Spleen (tissue), 7 donors: ENCODE data around the gene SNX9.

Experiments
- POLR2A ChIP-seq, 3 donors: fragments of 450-650 bp; IDR thresholded peaks; one replicate each; pipeline ENCODE4 v1.5.1; 2017; ENCODE audit warnings: antibody characterized with exemption in 3 of 3, mild to moderate bottlenecking in 1 of 3
- POLR2AphosphoS5 ChIP-seq, 3 donors: sonication (generic); formaldehyde crosslinking; IDR thresholded peaks; one replicate each; pipeline ENCODE4 v1.5.1; 2017; ENCODE audit warnings: antibody characterized with exemption in 3 of 3
- TF ChIP-seq, protein P1 (sequence below), 11 experiments: fragments of 200-600 bp in 7 of 11; fragments of 450-650 bp in 4 of 11; sonication (generic) in 4 of 11; IDR thresholded peaks in 8 of 11; conservative IDR thresholded peaks in 3 of 11; 1 replicate in 7 of 11; 2 replicates in 4 of 11; pipeline versions ENCODE4 v1.4.0 to v1.8.0; 2016 to 2021; ENCODE audit warnings: antibody characterized with exemption in 11 of 11, inconsistent platforms in 4 of 11, mild to moderate bottlenecking in 1 of 11
- donor health status: DM: no; HTN: no; CAD: no; lungs with moderate emphysema.
- donor health status: DM: no; HTN: no; CAD: no.
- donor health status: DM: no; HTN: no; CAD: no.

DNA sequence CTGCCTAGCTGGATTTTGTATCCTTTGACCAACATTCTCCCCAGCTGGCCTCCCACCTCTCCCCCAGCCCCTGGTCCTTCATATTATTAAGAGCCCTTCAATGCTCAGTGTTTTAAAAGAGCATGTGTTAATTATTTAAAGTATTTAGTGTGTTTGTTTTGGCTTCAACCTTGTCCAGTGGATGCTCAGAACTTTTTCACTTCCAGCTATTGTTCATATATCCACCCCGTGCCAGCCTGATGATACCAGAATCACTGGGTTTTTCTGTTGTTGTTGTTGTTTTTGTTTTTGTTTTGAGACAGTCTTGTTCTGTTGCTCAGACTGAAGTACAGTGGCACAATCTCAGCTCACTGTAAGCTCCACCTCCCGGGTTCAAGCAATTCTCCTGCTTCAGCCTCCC lies 30.4 kb upstream of the SNX9 start:
- TF ChIP-seq, protein P1, sequence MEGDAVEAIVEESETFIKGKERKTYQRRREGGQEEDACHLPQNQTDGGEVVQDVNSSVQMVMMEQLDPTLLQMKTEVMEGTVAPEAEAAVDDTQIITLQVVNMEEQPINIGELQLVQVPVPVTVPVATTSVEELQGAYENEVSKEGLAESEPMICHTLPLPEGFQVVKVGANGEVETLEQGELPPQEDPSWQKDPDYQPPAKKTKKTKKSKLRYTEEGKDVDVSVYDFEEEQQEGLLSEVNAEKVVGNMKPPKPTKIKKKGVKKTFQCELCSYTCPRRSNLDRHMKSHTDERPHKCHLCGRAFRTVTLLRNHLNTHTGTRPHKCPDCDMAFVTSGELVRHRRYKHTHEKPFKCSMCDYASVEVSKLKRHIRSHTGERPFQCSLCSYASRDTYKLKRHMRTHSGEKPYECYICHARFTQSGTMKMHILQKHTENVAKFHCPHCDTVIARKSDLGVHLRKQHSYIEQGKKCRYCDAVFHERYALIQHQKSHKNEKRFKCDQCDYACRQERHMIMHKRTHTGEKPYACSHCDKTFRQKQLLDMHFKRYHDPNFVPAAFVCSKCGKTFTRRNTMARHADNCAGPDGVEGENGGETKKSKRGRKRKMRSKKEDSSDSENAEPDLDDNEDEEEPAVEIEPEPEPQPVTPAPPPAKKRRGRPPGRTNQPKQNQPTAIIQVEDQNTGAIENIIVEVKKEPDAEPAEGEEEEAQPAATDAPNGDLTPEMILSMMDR (IDR thresholded peaks at IDR 0.05 in 8 of 11, conservative IDR thresholded peaks at IDR 0.05 in 3 of 11), result no peak
- TF ChIP-seq POLR2A (IDR thresholded peaks at IDR 0.05) (no peak), POLR2AphosphoS5 (IDR thresholded peaks at IDR 0.05) (no peak)
